WI38 (cell line): ENCODE data around the gene BBS9.

Source experiments
- H3K4me3 ChIP-seq: 2 replicates; pipeline ENCODE4 v1.5.1; 2011; ENCODE audit warnings: low read depth, mild to moderate bottlenecking, control low read depth, low read length
- TF ChIP-seq, protein P1 (sequence below): IDR thresholded peaks from 2 replicates; pipeline ENCODE4 v1.5.1; 2012; ENCODE audit warnings: low read depth, mild to moderate bottlenecking, control low read depth, low read length

The BBS9 gene

GRCh38 chr7:33354201-33354600 is 224.8 kb downstream of the BBS9 start:
- TF ChIP-seq, protein P1, sequence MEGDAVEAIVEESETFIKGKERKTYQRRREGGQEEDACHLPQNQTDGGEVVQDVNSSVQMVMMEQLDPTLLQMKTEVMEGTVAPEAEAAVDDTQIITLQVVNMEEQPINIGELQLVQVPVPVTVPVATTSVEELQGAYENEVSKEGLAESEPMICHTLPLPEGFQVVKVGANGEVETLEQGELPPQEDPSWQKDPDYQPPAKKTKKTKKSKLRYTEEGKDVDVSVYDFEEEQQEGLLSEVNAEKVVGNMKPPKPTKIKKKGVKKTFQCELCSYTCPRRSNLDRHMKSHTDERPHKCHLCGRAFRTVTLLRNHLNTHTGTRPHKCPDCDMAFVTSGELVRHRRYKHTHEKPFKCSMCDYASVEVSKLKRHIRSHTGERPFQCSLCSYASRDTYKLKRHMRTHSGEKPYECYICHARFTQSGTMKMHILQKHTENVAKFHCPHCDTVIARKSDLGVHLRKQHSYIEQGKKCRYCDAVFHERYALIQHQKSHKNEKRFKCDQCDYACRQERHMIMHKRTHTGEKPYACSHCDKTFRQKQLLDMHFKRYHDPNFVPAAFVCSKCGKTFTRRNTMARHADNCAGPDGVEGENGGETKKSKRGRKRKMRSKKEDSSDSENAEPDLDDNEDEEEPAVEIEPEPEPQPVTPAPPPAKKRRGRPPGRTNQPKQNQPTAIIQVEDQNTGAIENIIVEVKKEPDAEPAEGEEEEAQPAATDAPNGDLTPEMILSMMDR: no peak

GRCh38 chr7:33355386-33355785 is 226.0 kb downstream of the BBS9 start:
- H3K4me3 ChIP-seq: no peak overlapping the region
- TF ChIP-seq, protein P1: no peak

More at GRCh38 chr7:33354201-33354600, 224.8 kb downstream of the BBS9 start:
- H3K4me3 ChIP-seq: no peak overlapping the region

DNA sequence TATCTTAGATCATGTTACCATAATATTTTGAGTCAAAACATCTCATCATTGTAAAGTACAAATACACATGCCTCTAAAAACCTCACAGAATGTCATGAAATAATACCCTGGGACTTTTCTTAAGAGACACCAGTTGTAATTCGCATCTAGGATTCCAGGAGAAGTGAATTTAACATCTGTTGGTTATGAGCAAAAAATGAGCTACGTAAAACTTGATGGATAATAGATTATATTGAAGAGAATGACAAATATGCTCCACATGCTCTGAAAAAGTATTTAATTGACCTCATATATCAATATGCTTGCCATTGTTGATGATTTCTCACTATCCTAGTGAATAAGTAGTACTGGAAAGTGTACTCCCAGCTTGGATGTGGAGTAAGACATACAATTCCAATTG is 227.0 kb downstream of the BBS9 start:
- TF ChIP-seq, protein P1: no peak
- H3K4me3 ChIP-seq: no peak overlapping the region

GRCh38 chr7:33357846-33358245 is 228.5 kb downstream of the BBS9 start:
- TF ChIP-seq, protein P1: no peak

GRCh38 chr7:33369888-33370287 is 240.5 kb downstream of the BBS9 start:
- no peak overlapping the region for H3K4me3 ChIP-seq
- TF ChIP-seq, protein P1: no peak

More at GRCh38 chr7:33357846-33358245, 228.5 kb downstream of the BBS9 start:
- no peak overlapping the region for H3K4me3 ChIP-seq

DNA sequence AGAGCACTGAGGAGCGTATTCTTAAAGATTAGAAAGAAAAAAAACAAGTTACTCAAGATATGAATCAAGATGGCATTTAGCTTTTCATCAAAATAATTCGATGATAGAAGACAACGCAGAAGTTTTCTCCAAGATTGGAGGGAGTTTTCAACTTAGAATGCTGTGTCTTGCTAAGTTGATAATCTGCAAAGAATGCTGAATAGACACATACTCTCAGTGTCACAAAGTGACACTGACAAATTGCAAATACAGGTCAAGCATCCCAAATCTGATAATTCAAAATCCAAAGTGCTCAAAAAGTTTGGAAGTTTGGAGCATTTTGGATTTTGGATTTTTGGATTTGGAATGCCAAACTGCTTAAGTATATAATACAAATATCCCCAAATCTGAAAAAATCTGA is 243.8 kb downstream of the BBS9 start:
- no peak overlapping the region for H3K4me3 ChIP-seq
- TF ChIP-seq, protein P1: no peak

DNA sequence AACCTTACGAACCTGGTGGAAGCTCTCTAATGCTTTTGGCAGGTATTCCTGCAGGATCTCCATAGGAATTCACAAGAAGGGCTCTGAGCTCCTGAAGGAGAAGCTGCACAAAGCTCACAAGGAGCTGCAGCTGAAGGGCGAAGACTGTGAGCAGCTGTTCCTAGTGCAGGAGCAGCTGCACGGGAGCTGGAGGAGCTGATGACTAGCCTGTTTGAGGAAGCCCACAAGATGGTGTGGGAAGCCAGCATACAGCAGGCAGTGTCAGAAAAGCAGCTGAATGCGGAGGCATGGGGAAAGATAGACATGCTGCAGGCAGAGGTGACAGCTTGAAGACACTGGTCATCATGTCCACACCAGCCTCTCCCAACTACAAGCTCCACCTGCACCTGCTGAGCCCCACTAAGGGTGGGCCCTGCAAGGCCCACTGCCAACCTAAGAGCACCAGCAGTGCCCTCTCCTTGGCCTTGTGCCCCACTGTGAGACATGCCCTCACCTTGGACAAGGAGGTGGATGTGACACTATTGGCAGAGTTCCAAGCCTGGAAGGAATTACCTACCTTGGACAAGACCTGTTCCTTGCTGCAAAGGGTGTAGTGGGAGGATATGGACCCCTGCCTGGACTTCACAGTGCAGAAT is 250.6 kb downstream of the BBS9 start:
- TF ChIP-seq, protein P1: no peak
- H3K4me3 ChIP-seq: no peak overlapping the region
